NCI-H2227 treated with DMSO at 0.1 percent for 48 hours (cell line): Measurements from ENCODE around the gene EEPD1.

Source experiments
- DNase-seq: peaks from one replicate; lab custom pipeline; 2025; lab: John Stamatoyannopoulos, UW

Gene EEPD1

DNA sequence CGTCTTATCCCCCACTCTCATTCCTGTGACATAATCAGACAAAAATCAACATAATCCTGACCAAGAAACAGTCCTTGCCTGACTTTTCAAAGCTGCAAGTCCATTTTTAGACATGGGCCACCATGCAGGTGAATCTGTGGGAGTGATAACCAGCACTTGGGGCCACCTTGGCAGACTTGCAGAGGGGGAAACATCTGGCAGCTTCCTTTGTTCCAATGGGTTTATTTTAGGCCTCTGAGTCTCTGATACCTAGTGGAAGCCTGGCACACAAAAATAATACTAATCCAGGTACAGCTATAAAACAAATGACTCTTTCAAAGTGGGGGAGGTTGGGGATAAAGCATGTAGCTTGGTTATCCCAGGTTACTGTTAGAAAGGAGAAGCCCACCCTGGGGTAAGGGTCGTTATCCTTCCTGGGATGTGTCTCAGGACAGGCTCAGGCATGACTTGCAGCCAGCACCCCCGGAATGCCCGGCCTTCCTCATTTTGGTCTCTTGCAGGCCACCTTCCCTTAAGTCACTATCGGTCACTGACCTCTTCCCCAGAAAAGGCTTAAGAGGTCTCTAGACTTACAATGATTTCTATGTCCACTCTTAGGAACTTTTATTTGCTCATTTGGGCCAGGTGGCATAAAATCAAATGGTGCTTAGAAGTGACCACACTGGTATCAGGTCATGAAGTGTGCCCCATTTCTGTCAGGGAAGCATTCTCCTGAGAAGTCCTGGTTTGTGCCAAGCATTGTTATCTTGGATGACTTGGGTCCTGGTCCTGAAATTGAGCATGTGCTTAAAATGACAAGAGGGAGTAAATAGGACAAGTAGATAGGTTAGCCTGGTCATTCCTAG, 37.6 kb downstream of the EEPD1 start:
- no peak for DNase-seq

DNA sequence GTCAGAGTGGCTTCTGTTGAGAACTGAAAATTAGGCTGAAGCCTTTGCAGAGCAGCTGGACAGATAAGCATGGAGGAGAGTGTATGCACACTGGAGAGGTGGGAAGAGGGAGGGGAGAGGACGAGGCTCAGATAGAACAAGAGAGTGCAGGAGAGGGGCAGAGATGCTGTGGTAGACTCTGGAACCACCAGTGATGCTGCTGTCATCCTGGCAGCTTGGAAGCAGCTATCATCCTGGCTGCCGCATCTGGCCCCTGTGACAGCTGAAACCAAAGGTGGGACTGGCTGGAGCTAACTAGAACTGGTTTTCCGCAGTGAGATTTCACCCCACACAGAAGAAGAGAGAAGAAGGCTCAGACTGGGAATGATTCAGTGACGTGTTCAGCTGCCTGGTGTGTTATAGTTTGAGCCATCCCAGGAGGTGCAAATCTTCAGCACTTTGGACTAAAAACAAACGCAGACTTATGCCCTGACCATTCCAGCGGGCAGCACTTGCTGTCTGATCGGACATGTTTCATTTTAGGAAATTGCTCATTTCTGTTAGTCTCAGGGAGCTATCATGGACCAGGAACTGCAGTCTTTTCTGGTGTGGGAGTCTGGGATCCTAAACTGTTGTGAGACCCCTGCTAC, 38.4 kb downstream of the EEPD1 start:
- DNase-seq = no peak

DNA sequence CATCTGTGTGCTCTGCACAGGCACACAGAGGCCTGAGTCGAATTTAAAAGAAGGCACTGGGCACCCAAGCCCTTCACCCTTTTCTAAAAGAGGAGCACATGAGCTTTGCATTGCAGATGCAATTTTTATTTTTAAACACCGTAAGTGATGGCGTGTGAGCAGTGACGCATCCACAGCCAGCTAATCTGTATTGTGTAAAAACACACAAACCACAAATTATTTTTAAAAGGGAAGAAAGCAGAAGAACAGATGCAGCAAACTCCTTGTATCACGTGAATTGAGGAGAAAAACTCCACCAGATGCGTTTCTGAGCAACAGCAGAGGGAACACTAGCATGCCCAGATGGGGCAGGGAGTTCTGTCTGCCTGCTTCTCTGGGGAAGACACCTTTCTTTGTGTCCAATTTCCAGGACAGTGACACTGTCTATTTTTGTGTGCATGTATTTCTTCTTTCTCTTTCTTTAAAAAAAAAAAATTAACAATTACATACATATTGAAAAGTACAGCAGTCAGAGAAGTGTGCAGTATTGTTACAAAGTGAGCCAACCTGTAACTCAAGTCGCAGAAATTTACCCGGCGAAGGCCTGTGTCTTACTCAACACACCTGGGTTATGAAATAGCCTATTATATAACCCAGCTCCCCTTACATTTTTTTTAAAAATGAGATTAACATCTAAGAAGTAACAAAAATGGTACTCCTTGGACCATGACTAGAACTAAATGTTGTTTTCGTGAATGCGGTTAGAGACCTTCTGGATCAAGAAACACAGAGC, 39.2 kb downstream of the EEPD1 start:
- no peak for DNase-seq

DNA sequence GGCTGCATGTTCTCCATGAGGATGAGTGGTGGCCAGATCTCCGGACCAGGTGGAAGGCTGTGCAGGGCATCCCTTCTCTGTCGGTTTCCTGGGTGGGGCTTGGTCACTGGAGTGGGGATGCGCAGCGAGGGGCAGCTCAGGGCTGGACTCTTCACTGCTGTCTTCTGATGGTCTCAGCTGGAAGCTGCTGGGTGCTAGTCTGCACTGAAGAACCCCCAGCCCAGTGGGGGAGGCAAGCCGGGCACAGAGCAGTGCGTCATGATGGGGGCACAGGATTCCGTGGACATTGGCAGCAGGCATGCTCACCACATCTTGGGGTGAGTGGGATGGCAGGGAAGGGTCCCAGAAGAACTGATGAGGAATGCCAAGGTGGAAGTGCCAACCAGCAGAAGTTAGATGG, 39.8 kb downstream of the EEPD1 start:
- no peak for DNase-seq

DNA sequence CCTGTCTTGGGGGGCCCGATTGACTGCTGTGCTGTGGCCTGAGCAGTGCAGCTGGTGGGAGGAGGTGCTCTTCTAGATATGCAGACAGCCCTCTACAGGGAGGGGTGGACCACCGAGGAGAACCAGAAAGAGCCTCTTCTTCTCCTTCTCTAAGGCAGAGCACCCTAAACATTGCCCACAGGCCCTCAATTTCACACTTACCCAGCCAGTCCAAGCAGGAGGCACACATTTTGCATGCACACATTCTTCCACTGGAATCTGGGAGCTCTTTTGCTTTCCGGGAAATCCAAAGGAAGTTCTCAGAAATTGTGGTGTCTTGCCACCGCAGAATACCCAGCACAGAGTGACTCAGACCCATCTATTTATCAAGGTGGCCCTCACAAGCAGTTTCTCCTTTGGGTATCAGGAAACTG, 45.8 kb downstream of the EEPD1 start:
- no peak for DNase-seq

DNA sequence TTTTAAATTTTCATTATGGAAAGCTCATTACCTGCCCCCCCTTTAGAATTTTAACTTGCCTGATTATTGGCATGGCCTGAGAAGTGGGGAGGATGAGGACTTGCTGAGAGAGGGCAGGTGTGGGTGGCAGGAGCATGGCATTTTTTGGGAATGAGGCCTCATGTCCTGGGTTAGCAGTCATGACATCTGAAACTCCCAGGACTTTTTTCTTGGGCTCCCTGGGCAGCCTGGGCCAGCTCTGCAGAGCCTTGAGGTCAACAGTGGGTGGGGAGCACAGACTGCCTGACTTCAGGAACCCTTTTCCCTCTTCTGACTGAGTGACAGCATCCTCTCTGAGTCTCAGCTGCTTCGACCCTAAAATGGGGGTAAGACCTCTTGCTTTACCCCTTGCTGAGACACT, 46.3 kb downstream of the EEPD1 start:
- no peak for DNase-seq

DNA sequence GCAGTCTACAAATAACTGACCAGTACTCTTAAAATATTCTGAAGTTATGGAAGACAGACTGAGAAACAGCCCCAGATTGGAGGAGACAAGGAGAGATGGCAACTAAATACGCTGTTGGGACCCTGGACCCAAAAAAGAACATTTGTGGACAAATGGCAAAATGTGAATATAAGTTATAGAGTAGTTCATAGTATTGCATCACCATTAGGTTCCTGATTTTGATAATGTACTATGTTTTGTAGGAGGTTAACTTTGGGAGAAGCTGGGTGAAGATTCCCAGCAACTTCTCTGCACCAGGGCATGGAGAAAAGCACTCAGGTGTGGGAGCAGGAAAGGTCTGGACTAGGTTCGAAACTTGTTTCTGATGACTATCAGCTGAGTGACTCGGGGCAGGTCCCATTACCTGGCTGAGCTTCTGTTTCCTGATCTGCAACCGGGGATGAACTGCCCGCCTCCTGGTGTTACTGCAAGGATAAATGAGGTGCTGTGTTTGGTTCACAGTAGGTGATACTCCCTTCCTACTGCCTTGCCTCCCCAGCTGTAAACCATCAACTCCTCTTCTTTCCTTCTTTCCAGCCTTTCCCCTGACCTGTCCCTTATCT, 48.2 kb downstream of the EEPD1 start:
- DNase-seq = no peak

DNA sequence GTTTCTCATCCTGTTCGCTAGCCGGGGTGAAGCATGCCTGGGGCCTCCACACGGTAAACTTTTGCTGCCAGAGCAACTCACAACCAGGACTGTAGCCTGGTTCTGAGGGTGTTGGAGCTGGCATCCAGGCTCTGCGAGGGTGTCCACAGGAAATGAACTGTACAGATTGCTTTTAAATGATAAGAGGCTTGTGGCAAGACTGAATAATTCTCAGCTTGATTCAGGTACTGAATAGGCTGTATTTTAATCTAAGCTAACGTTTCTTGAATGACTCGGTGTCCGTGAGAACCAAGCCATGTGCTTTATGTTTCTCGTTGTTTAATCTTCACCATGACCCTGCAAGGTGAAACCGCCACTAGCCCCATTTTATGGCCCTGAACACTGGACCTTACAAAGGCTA, 49.3 kb downstream of the EEPD1 start:
- no peak for DNase-seq

DNA sequence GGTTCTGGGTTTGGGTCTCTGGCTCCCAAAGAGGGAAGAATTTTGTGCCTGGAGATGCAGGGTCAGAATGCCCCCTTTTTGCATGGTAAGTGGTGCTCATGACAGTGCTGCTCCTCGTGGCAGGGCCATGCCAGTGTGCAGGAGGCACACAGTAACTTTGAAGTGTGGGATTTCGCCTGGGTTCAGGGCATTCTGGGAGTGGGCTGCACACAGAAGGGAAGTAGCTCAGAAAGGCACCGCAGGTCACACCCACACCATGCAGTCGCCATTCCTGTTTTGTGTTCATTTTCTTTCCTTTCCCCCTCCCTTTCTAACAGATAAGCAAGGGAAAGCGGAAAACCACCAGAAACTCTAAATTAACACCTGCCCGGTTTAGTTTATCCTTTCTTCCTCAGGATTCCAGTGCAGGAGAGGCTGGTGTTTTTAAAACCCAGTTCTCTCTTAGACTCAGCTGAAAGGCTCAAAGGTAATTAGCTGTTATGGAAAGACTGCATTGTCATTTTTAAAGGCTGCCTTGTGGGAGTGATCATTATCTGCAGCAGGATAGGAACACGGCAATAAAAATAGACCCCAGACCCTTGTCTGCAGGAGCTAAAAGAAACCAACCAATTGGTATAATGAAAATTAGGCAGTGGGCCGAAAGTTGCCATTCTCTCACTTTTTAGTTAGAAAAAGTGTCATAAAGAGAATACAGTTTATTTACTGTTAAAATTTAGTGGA, 50.2 kb downstream of the EEPD1 start:
- peak; percentile 70 for DNase-seq

DNA sequence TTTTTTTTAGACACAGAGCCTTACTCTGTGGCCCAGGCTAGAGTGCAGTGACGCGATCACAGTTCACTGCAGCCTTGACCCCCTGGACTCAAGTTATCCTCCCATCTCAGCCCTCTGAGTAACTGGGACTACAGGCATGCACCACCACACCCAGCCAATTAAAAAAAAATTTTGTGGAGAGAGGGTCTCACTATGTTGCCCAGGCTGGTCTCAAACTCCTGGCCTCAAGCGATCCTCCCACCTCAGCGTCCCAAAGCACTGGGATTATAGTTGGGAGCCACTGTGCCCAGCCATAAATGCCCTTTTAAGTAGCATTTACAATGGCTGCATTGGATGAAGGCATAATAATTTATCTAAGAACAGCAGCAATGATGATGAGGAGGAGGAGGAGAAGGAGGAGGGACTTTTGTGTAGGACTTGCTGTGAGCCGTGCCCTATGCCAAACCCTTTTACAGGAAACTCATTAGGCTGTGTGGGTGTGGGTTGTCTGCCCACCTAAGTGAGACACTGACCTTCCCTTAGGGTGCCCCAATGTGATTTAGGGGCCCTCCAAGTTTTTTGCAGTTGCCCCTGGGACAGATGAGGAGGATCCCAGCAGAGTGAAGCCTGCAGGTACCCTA, 51.1 kb downstream of the EEPD1 start:
- no peak for DNase-seq

DNA sequence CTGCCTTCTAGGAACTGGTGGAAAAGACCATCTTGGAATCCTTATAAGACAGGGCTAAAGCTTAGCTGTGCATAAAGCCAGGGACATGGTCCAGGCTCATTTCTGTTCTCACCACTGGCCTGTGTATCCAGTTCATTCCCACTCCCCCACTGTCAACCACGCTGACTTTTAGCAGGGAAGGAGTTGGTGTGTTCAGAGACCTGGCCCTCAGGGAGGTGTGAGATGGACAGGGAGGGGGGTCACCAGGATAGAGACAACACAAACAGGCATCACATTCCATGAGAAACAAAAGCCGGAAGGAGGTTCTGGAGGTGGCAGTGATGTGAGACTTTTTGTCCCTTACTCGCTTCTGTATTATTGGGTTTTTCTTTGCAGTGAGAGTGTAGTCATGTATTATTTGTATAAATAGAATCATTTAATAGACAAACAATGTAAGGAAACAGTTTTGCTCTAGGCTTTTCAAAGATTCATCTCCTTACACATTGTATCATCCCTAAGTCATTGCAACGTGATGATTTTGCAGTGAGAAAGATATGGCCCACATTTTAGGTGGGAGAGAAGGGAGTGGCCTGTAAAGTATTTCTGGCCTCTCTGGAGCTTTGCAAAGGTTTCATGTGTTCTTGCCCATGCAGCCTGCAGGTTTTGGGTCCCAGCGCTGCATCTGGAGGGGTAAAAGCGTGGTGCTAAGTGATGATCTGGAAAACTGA, 52.0 kb downstream of the EEPD1 start:
- no peak for DNase-seq

DNA sequence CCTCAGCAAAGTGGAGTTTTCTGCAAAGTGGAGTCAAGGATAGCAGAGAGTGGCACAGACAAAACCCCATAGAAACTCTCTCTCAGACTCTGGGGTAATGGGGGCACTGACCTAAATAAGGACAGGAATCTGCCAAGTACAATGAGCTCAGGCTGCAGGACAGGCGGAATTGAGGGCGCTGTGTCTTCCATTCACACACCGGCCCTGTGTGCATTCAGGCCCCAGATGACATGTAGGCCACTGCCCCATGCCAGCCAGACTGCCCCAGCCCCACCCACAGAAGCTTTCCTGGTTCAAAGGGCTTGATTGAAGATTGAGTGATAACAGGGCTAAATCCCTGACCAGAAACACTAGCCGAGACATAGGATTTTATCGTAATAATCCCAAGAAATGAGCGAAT, 52.7 kb downstream of the EEPD1 start:
- no peak for DNase-seq

DNA sequence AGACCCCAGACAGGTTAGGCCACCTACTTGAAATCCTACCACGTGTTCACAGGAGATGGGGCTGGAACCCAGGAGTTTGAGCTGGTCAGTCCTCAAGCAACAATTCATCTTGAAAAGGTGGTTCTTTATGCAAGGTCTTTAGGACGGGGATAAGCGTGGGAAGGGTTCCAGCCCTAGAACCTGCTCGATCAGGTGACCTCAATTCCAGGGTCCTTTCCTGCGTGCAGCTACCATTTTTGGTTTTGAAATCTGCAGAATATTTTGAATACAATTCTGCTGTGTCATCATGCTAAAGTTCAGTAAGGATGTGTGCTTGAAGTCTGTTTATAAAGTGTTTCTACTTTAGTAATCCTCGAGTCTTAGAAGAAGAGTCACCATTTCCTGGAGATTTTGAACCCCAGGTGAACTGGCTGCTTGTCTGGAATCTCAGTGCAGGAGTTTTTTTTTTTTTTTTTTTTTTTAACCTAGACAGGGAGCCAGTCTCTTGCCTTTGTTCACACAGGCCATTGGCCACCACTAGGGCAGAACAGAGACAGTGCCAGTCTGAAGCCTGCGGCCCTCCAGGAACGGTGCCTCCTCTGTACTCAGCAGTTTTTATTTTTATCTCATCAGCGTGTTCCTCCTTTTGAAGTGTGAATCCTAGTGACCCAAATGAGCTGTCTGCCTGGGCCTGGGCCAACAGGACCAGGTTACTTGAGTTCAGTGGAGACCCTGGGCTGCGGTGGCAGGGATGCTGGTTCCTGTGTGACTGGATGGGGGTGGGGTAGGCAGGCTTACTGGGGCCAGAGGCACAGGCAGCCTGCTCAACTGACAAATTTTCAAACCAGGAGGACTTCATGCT, 54.6 kb downstream of the EEPD1 start:
- DNase-seq = no peak

DNA sequence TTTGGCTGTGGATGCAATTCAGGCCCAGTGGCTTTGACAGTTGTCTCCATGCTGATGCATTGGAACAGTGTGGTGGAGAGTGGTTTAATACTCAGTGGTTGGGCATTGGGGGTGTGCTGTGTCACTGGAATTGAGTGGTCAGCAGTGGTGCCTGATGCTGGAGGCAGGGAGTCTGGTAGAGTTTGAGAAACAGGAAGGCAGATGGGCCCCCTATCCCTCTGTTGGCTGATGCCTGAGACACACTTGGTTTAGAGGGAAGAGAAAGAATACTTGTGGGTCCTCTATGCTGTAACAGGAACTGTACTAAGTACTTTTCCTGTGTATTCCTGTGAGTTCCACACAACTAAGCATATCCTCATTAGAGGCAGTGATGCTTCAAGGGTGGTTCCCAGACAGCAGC, 55.4 kb downstream of the EEPD1 start:
- no peak for DNase-seq

DNA sequence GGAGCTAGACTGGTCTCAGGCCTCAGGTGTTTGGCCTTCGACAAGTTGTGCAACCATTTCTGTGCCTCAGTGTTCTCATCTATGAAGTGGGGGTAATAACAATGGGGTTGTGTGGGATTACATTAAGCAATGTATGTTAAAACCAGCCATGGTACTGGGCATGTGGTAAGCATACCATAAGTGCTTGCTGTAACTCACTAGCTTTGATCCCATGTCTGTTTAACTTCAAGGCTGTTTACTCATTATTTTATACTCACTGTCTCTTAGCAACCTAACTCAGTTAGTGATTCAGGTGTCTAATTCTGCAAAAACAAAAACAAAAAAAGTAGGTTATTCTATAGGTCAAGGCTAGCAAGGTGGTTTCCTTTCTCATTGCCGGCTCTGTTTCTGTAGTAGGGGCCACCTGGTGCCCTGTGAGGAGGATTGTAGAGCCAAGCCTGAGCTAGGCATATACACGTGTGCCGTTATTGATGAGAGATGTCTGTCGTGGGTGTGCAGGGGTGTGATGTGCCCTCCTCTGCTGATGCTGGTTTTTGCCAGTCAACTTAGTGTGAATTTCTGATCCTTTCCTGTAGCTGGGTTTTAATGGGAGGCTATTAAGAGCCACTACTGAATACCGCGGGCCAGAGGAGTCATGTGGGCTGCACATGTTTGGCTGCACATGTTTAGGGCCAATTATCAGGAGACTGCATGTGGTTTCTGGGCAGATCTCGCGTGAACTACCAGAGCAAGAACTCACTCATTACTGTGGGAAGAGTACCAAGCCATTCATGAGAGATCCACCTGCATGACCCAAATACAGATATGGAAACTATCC, 56.2 kb downstream of the EEPD1 start:
- DNase-seq = no peak

DNA sequence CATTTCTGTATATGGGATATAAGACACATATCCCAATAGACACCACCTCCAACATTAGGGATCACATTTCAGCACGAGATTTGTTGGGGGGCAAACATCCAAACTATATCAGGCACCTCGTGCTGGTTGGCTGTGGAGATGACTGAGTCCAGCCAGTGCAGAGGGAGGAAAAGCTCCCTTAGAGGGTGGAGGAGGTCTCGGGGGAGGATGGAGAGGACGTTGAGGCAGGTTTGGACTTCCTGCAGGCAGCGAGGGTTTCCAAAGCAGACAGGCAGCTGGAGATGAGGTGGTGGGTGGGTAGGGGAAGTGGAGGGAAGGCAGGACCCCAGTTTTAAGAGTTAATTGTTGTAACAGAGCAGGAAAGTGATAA, 56.7 kb downstream of the EEPD1 start:
- no peak for DNase-seq

DNA sequence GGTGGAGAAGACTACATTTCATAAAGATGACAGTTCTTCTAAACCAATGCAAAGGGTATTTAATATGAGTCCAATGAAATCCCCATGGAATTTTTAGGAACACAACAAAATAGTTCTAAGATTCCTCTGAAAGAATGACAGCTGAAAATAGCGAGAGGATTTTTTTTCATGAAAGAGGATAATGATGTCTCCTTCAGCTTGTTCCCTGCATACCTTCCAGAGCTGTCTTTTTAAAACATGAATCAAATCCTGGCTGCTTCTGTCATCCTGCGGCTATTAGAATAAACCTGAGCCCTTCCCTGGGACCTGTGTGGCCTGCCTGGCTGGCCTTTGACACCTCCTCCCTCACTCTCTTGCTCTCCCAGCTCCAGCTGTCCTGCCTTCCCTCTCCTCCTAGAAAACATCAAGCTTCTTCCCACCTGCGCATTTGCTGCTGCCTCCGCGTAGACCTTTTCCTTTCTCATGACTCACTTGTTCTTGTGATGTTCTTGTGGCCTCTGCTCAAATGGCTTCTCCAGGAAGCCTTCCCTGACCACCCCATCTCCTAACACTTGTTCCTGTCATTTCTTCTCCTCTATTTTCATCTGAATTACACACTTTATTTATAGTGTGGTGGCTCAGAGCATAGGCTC, 57.4 kb downstream of the EEPD1 start:
- no peak for DNase-seq

DNA sequence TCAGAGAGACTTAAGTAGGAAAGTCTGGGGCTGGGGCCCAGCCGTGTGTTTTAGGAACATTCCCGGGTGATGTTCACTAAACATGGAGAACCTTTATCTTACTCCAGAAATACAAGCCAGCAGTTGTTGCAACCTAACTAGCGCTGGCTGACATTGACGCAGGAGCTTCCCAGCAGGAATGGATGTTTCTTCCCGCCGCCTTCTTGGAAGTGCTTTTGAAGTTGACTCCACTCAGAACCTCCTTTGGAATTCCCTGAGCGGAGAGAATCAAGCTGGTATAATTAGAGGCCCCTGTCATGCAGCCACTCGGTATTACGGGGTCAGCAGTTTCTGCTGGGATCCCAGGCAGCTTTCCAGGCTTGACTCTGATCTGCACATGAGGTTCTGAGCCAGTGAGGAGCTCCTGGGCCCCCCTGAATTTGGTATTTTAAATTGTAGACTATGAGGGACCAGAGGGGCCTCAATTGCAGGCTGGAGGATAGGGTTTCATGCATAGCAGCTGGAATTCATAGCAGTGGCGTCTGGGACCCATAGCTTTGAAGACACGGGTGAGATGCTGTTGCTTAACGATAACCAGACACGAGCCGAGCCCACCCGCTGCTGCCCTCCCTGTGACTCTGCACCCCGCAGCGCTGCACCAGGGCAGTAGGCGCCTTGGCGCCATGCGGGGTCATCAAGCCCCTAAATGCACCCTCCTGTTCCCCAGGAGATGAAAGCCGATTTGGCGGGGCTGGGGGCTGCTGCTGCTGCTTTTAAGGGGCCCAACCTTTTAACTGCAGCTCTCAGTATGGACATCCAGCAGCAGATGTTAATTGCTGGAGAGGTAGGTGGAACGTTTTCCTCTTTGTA, 61.8 kb downstream of the EEPD1 start:
- peak; percentile 25 for DNase-seq
